HCT116 (cell line): ENCODE results near the gene RPL35A. TPM values are rescaled to one million over a fixed set of nuclear protein-coding genes. Genes with fewer than 3 reads are reported as not detected.

Experiments used
- ATAC-seq: fragments of 200-7000 bp; cut with Tn5 transposase; 2 replicates; pipeline ENCODE4 v1.9.1; 2020; ENCODE audit warnings: mild to moderate bottlenecking, moderate library complexity
- BruUV-seq: library from RNA; stranded (reverse); fragments of 400-500 nt; replicated peaks from 2 replicates; lab custom pipeline; 2021; lab: Mats Ljungman, UMichigan
- CTCF ChIA-PET: fragments of 300-600 bp; sonication (Branson Sonifier 250); formaldehyde crosslinking; loops from one replicate; lab custom pipeline; 2021; ENCODE audit warnings: antibody characterized with exemption; lab: Charles Lee
- POLR2A ChIA-PET: fragments of 300-600, 350-600 bp; sonication (Branson Sonifier 250); formaldehyde crosslinking; loops from one replicate; lab custom pipeline; 2021; ENCODE audit warnings: antibody characterized with exemption; lab: Charles Lee
- RAD21 ChIA-PET, 2 experiments: fragments of 300-600 bp; sonication (Branson Sonifier 250); formaldehyde crosslinking; loops; one replicate each; lab custom pipeline; 2023; ENCODE audit warnings: low total read pairs in 2 of 2; ENCODE audit not compliant: uncharacterized antibody in 2 of 2, unreplicated experiment in 2 of 2, low non-redundant PET in 1 of 2; lab: Charles Lee
- DNase-seq: peaks from one replicate; pipeline ENCODE4 v3.0.0-alpha.2; 2010; ENCODE audit warnings: low read depth, low spot score
- H2AFZ ChIP-seq: fragments of 200-600 bp; shearing (Covaris generic), sonication (generic); 2 replicates; pipeline ENCODE4 v1.6.1; 2017; ENCODE audit warnings: low read depth, mixed run types, mixed read lengths, antibody characterized with exemption, low read length; ENCODE audit not compliant: poor library complexity, severe bottlenecking
- H3K27ac ChIP-seq: 2 replicates; pipeline ENCODE4 v1.5.1; 2012; ENCODE audit warnings: low read depth, low read length
- H3K27me3 ChIP-seq: fragments of 200-600 bp; sonication (generic); 2 replicates; pipeline ENCODE4 v1.6.1; 2016; ENCODE audit warnings: mixed run types, low read length, mixed read lengths; ENCODE audit not compliant: insufficient read depth
- H3K36me3 ChIP-seq, 2 experiments: fragments of 200-500 bp in 1 of 2; fragments of 200-600 bp in 1 of 2; sonication (Bioruptor generic) in 1 of 2; sonication (generic) in 1 of 2; 2 replicates each; pipeline versions ENCODE4 v1.5.1 to v1.6.1; 2014 to 2016; ENCODE audit warnings: low read length in 2 of 2, inconsistent platforms in 1 of 2, mixed read lengths in 1 of 2, mixed run types in 1 of 2; ENCODE audit not compliant: insufficient read depth in 2 of 2, control insufficient read depth in 1 of 2
- H3K4me1 ChIP-seq, 2 experiments: fragments of 200-600 bp in 1 of 2; sonication (generic) in 1 of 2; 2 replicates each; pipeline versions ENCODE4 v1.5.1 to v1.6.1; 2012 to 2017; ENCODE audit warnings: low read length in 2 of 2, inconsistent platforms in 1 of 2, mild to moderate bottlenecking in 1 of 2, mixed read lengths in 1 of 2, mixed run types in 1 of 2, moderate library complexity in 1 of 2; ENCODE audit not compliant: insufficient read depth in 2 of 2, control insufficient read depth in 1 of 2
- H3K4me2 ChIP-seq: fragments of 200-600 bp; sonication (generic); 2 replicates; pipeline ENCODE4 v1.6.1; 2017; ENCODE audit warnings: mixed run types, low read length, mixed read lengths
- H3K4me3 ChIP-seq, 2 experiments: fragments of 200-600 bp in 1 of 2; sonication (generic) in 1 of 2; replicated peaks in 1 of 2; 2 replicates each; pipeline ENCODE4 v1.5.1; 2011 to 2016; ENCODE audit warnings: low read length in 2 of 2, control low read depth in 1 of 2, low read depth in 1 of 2, mild to moderate bottlenecking in 1 of 2, mixed read lengths in 1 of 2, mixed run types in 1 of 2
- H3K79me2 ChIP-seq: fragments of 200-600 bp; sonication (generic); 2 replicates; pipeline ENCODE4 v1.6.1; 2017; ENCODE audit warnings: mild to moderate bottlenecking, mixed run types, low read length, moderate library complexity, mixed read lengths; ENCODE audit not compliant: insufficient read depth
- H3K9ac ChIP-seq: fragments of 200-600 bp; sonication (generic); 2 replicates; pipeline ENCODE4 v1.6.1; 2016; ENCODE audit warnings: low read length, mixed read lengths
- H3K9me2 ChIP-seq: fragments of 200-600 bp; sonication (generic), shearing (Covaris generic); 2 replicates; pipeline ENCODE4 v1.6.1; 2017; ENCODE audit warnings: mixed run types, mild to moderate bottlenecking, moderate library complexity; ENCODE audit not compliant: insufficient read depth
- H3K9me3 ChIP-seq, 2 experiments: fragments of 200-500 bp in 1 of 2; fragments of 200-600 bp in 1 of 2; sonication (Bioruptor generic) in 1 of 2; sonication (generic) in 1 of 2; 2 replicates each; pipeline ENCODE4 v1.6.1; 2014 to 2017; ENCODE audit warnings: low read length in 2 of 2, mixed read lengths in 2 of 2, inconsistent platforms in 1 of 2, low read depth in 1 of 2, mild to moderate bottlenecking in 1 of 2, mixed run types in 1 of 2, moderate library complexity in 1 of 2; ENCODE audit not compliant: control insufficient read depth in 1 of 2, insufficient read depth in 1 of 2
- H4K20me1 ChIP-seq: fragments of 200-600 bp; sonication (generic), shearing (Covaris generic); 2 replicates; pipeline ENCODE4 v1.6.1; 2017; ENCODE audit warnings: mixed run types, mild to moderate bottlenecking, moderate library complexity; ENCODE audit not compliant: insufficient read depth
- CBX3 ChIP-seq: IDR thresholded peaks from 2 replicates; pipeline ENCODE4 v1.6.1; 2012; ENCODE audit warnings: low read depth
- CTCF ChIP-seq, 3 experiments: fragments of 200-600 bp in 1 of 3; sonication (generic) in 1 of 3; IDR thresholded peaks in 2 of 3; conservative IDR thresholded peaks in 1 of 3; 2 replicates each; pipeline ENCODE4 v1.5.1; 2012 to 2017; ENCODE audit warnings: low read depth in 2 of 3, low read length in 2 of 3, antibody characterized with exemption in 1 of 3, borderline replicate concordance in 1 of 3, control low read depth in 1 of 3, mild to moderate bottlenecking in 1 of 3, mixed read lengths in 1 of 3, mixed run types in 1 of 3, moderate library complexity in 1 of 3; ENCODE audit not compliant: insufficient read depth in 1 of 3
- EGR1 ChIP-seq: IDR thresholded peaks from 2 replicates; pipeline ENCODE4 v1.6.1; 2012; ENCODE audit warnings: low read depth
- EZH2phosphoT487 ChIP-seq: fragments of 200-600 bp; IDR thresholded peaks from 2 replicates; pipeline ENCODE4 v1.6.1; 2018; ENCODE audit warnings: antibody characterized with exemption, borderline replicate concordance
- FOSL1 ChIP-seq: IDR thresholded peaks from 2 replicates; pipeline ENCODE4 v1.6.1; 2012; ENCODE audit warnings: low read depth
- MAX ChIP-seq: IDR thresholded peaks from 2 replicates; pipeline ENCODE4 v1.6.1; 2012
- SP1 ChIP-seq: IDR thresholded peaks from 2 replicates; pipeline ENCODE4 v1.6.1; 2012; ENCODE audit warnings: low read depth
- SRF ChIP-seq: IDR thresholded peaks from 2 replicates; pipeline ENCODE4 v1.6.1; 2012; ENCODE audit warnings: low read depth
- TCF7L2 ChIP-seq: IDR thresholded peaks from 2 replicates; pipeline ENCODE4 v1.7.0; 2011; ENCODE audit warnings: borderline replicate concordance, inconsistent platforms; ENCODE audit not compliant: insufficient read depth, insufficient read length; ENCODE audit errors: extremely low read depth
- YY1 ChIP-seq: IDR thresholded peaks from 2 replicates; pipeline ENCODE4 v1.6.1; 2011; ENCODE audit warnings: low read length, low read depth, moderate library complexity, mild to moderate bottlenecking; ENCODE audit not compliant: insufficient replicate concordance; ENCODE audit errors: extremely low read depth
- ZFX ChIP-seq: fragments of 450-650 bp; IDR thresholded peaks from 2 replicates; pipeline ENCODE4 v1.6.1; 2017
- intact Hi-C: fragments of 100-400 bp; cut with micrococcal nuclease; formaldehyde crosslinking; loops from 2 replicates; pipeline ENCODE4 v1.10.0; 2022
- total RNA-seq: library from RNA; stranded (reverse); gene quantifications from one replicate; pipeline ENCODE4 v1.2.1, GENCODE V29; 2021; ENCODE audit not compliant: unreplicated experiment

Gene RPL35A
- total RNA-seq, 1 experiment from 2014 or later = 1,465 TPM

- RAD21 ChIA-PET = no interaction called here
- no peak for TF ChIP-seq TCF7L2
- TF ChIP-seq CTCF (IDR thresholded peaks at IDR 0.05 in 2 of 3, conservative IDR thresholded peaks at IDR 0.05 in 1 of 3; ENCODE audit: borderline replicate concordance in 1 of 3, insufficient read depth in 1 of 3, low read depth in 2 of 3, low read length in 2 of 3) = no peak
- TF ChIP-seq EGR1 = no peak
- no peak for TF ChIP-seq CBX3
- no peak for TF ChIP-seq MAX
- no peak for TF ChIP-seq ZFX
- no peak for TF ChIP-seq YY1
- TF ChIP-seq SRF = no peak
- Histone ChIP-seq H3K27ac (no peak overlapping the region), H3K79me2 (no peaks in the 10 kb centered on the region), H4K20me1 (no peaks in the 10 kb centered on the region), H3K9ac (no peak overlapping the region), H3K4me2 (no peak overlapping the region), H3K4me3 (no peak overlapping the region), H3K36me3 (no peaks in the 10 kb centered on the region; a peak in 1 of 4 replicates), H3K9me2 (no peaks in the 10 kb centered on the region), H3K9me3 (no peaks in the 10 kb centered on the region), H3K27me3 (no peaks in the 10 kb centered on the region), H2AFZ (no peak overlapping the region), H3K4me1 (no peaks in the 10 kb centered on the region)
- POLR2A ChIA-PET = no interaction called here
- ATAC-seq (no peak), DNase-seq (no peak)
- intact Hi-C loops = no loop called here
- no TSS peak for BruUV-seq
- CTCF ChIA-PET = no interaction called here
Observed at GRCh38 chr3:197994736-197995135, 44.7 kb downstream of the RPL35A start.

- Histone ChIP-seq H3K79me2 (no peaks in the 10 kb centered on the region), H4K20me1 (no peaks in the 10 kb centered on the region), H2AFZ (no peak overlapping the region), H3K4me3 (no peak overlapping the region), H3K4me2 (no peak overlapping the region), H3K9me3 (no peaks in the 10 kb centered on the region), H3K36me3 (no peaks in the 10 kb centered on the region; a peak in 1 of 4 replicates), H3K4me1 (no peaks in the 10 kb centered on the region), H3K9ac (no peak overlapping the region), H3K27ac (no peak overlapping the region), H3K27me3 (no peaks in the 10 kb centered on the region), H3K9me2 (no peaks in the 10 kb centered on the region)
- ChIA-PET CTCF (no interaction called here), RAD21 (no interaction called here), POLR2A (interaction anchor here (0.6 kb wide), 1 partner anchor 101 kb away, joined by 3 read pairs; no protein-coding TSS in a partner anchor)
- TF ChIP-seq EZH2phosphoT487 = no peak
- TF ChIP-seq SP1 = no peak
- TF ChIP-seq CBX3 = no peak
- no peak for TF ChIP-seq FOSL1
- no peak for ATAC-seq
- DNase-seq = no peak
- intact Hi-C loops = no loop called here
- BruUV-seq = no TSS peak
Observed at GRCh38 chr3:197996855-197997254, 46.9 kb downstream of the RPL35A start.
